Esophagus muscularis mucosa (tissue), 4 donors: ENCODE data around the gene TNS1. TPM values are rescaled to one million over a fixed set of nuclear protein-coding genes. Genes with fewer than 3 reads are reported as not detected.

Source experiments
- DNase-seq: peaks from one replicate; pipeline ENCODE4 v3.0.0-alpha.2; 2017; ENCODE audit errors: extremely low spot score
- H3K27ac ChIP-seq, 4 donors: fragments of 200-600 bp; sonication (generic); replicated peaks in 1 of 4; 1 replicate in 3 of 4; 2 replicates in 1 of 4; pipeline ENCODE4 v1.5.1; 2016 to 2019; ENCODE audit warnings: mild to moderate bottlenecking in 1 of 4
- H3K27me3 ChIP-seq, 4 donors: fragments of 200-600 bp; sonication (generic); one replicate each; pipeline versions ENCODE4 v1.5.1 to v1.6.0; 2016 to 2019
- H3K36me3 ChIP-seq, 4 donors: fragments of 200-600 bp; sonication (generic); one replicate each; pipeline ENCODE4 v1.5.1; 2016 to 2019
- H3K4me1 ChIP-seq, 4 donors: fragments of 200-600 bp; sonication (generic); one replicate each; pipeline ENCODE4 v1.5.1; 2016 to 2019
- H3K4me3 ChIP-seq, 4 donors: fragments of 200-600 bp; sonication (generic); 1 replicate in 2 of 4; 2 replicates in 2 of 4; pipeline ENCODE4 v1.5.1; 2016 to 2019; ENCODE audit warnings: mild to moderate bottlenecking in 4 of 4, moderate library complexity in 1 of 4
- H3K9me3 ChIP-seq, 4 donors: fragments of 200-600 bp; sonication (generic); 1 replicate in 3 of 4; 2 replicates in 1 of 4; pipeline ENCODE4 v1.5.1; 2016 to 2019
- EP300 ChIP-seq: sonication (generic); formaldehyde crosslinking; IDR thresholded peaks from one replicate; pipeline ENCODE4 v1.6.1; 2017; ENCODE audit warnings: antibody characterized with exemption
- POLR2A ChIP-seq: fragments of 450-650 bp; IDR thresholded peaks from one replicate; pipeline ENCODE4 v1.6.1; 2017; ENCODE audit warnings: antibody characterized with exemption, moderate library complexity, mild to moderate bottlenecking, low read depth
- POLR2AphosphoS5 ChIP-seq, 2 donors: sonication (generic); formaldehyde crosslinking; IDR thresholded peaks; one replicate each; pipeline ENCODE4 v1.6.1; 2017; ENCODE audit warnings: antibody characterized with exemption in 2 of 2
- WGBS: methylation state at CpG from one replicate; pipeline ENCODE4 v1.1.5; 2018; 5-methylcytosine and 5-hydroxymethylcytosine counted together
- intact Hi-C: fragments of 100-400 bp; cut with DNase I; formaldehyde crosslinking; loops from one replicate; pipeline ENCODE4 v1.15.1; 2023
- total RNA-seq, 4 donors: library from RNA; depleted of rRNA; stranded (reverse); fragments of >200 nt; gene quantifications; one replicate each; pipeline versions ENCODE4 v1.1.0 to v1.2.1, GENCODE V29; 2016
- TF ChIP-seq, protein P1 (sequence below), 3 experiments: fragments of 200-600 bp in 2 of 3; fragments of 450-650 bp in 1 of 3; sonication (generic) in 2 of 3; IDR thresholded peaks; one replicate each; pipeline ENCODE4 v1.5.1; 2017 to 2019; ENCODE audit warnings: antibody characterized with exemption in 3 of 3, mild to moderate bottlenecking in 2 of 3, moderate library complexity in 1 of 3

The TNS1 gene
- total RNA-seq, 4 donors from 2014 or later: 1,001 to 2,170 (median 1,411) TPM

GRCh38 chr2:217983276-217984233 is 19.2 kb downstream of the TNS1 start:
- H3K27ac ChIP-seq: peak overlapping the region in 3 of 4 donors; percentile 20 to 45 (median 29)
- no peaks in the 10 kb centered on the region for H3K27me3 ChIP-seq
- H3K36me3 ChIP-seq: no peaks in the 10 kb centered on the region
- H3K4me1 ChIP-seq: peaks cover 52 to 74% (median 66%) of the 10 kb centered on the region in 4 donors
- intact Hi-C loops: no loop called here
- no peaks in the 10 kb centered on the region for H3K9me3 ChIP-seq
- 78% methylated on average over 17 of the region's 20 CpGs for WGBS
- no peak overlapping the region for H3K4me3 ChIP-seq
- no peak for DNase-seq
- no peak for TF ChIP-seq POLR2A
- TF ChIP-seq POLR2AphosphoS5 (IDR thresholded peaks at IDR 0.05): peak; percentile 16 to 41

DNA sequence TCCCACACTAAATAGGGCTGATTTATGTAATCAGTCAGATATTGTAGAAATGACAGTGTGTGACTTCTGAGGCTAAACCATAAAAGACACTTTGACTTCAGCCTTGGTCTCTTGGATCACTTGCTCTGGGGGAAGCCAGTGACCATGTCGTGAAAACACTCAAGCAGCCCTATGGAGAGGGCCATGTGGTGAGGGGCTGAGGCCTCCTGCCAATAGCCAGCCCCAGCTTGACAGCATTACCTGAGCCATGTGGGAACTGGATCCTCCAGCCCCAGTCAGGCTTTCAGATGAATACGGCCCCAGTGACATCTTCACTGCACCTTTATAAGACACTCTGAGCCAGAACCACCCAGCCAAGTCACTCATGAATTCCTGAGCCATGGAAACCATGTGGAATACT is 20.8 kb downstream of the TNS1 start:
- Histone ChIP-seq H3K27ac (peak overlapping the region; percentile 1 to 89 (median 37)), H3K36me3 (no peaks in the 10 kb centered on the region), H3K4me3 (no peak overlapping the region), H3K9me3 (no peaks in the 10 kb centered on the region), H3K4me1 (peaks cover 52 to 74% (median 65%) of the 10 kb centered on the region in 4 donors), H3K27me3 (no peaks in the 10 kb centered on the region)
- intact Hi-C loops: no loop called here
- WGBS: 95% methylated on average over 2 of the region's 2 CpGs
- no peak for DNase-seq
- TF ChIP-seq POLR2A (no peak), EP300 (no peak), POLR2AphosphoS5 (IDR thresholded peaks at IDR 0.05) (no peak)
- TF ChIP-seq, protein P1, sequence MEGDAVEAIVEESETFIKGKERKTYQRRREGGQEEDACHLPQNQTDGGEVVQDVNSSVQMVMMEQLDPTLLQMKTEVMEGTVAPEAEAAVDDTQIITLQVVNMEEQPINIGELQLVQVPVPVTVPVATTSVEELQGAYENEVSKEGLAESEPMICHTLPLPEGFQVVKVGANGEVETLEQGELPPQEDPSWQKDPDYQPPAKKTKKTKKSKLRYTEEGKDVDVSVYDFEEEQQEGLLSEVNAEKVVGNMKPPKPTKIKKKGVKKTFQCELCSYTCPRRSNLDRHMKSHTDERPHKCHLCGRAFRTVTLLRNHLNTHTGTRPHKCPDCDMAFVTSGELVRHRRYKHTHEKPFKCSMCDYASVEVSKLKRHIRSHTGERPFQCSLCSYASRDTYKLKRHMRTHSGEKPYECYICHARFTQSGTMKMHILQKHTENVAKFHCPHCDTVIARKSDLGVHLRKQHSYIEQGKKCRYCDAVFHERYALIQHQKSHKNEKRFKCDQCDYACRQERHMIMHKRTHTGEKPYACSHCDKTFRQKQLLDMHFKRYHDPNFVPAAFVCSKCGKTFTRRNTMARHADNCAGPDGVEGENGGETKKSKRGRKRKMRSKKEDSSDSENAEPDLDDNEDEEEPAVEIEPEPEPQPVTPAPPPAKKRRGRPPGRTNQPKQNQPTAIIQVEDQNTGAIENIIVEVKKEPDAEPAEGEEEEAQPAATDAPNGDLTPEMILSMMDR (IDR thresholded peaks at IDR 0.05): no peak

GRCh38 chr2:217981084-217981730 is 21.6 kb downstream of the TNS1 start:
- Histone ChIP-seq H3K4me1 (peaks cover 56 to 77% (median 70%) of the 10 kb centered on the region in 4 donors), H3K9me3 (no peaks in the 10 kb centered on the region), H3K4me3 (no peak overlapping the region), H3K36me3 (no peaks in the 10 kb centered on the region), H3K27me3 (no peaks in the 10 kb centered on the region), H3K27ac (peak overlapping the region; percentile 89 to 94 (median 90))
- TF ChIP-seq POLR2AphosphoS5 (IDR thresholded peaks at IDR 0.05): no peak
- 39% methylated on average over 3 of the region's 5 CpGs for WGBS
- intact Hi-C loops: no loop called here
- no peak for DNase-seq

DNA sequence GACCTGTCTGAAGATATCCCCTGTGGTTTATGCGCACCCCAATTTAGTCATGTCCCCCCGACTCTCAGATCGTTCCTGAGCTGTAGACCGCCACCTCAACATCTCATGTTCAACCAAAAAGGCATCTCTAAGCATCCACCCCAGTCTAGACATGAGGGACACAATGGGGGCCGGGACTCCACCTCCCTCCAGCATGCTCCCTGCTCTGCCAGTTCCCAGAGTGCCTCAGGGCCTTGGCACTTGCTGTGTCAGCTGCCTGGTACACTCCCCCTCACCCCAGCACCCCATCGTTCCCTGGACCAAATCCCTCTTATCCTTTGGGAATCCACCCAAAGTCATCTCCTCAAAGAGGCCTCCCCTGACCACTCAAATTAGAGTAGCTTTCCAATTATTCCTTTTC is 22.2 kb downstream of the TNS1 start:
- H3K9me3 ChIP-seq: no peaks in the 10 kb centered on the region
- intact Hi-C loops: no loop called here
- H3K27ac ChIP-seq: peak overlapping the region; percentile 89 to 94 (median 90)
- no peak for DNase-seq
- H3K4me3 ChIP-seq: no peak overlapping the region
- TF ChIP-seq EP300 (no peak), POLR2AphosphoS5 (IDR thresholded peaks at IDR 0.05) (no peak), POLR2A (no peak)
- TF ChIP-seq, protein P1 (IDR thresholded peaks at IDR 0.05): no peak
- H3K27me3 ChIP-seq: no peaks in the 10 kb centered on the region
- 79% methylated on average over 6 of the region's 6 CpGs for WGBS
- H3K4me1 ChIP-seq: peaks cover 62 to 83% (median 74%) of the 10 kb centered on the region in 4 donors
- H3K36me3 ChIP-seq: no peaks in the 10 kb centered on the region

GRCh38 chr2:217980036-217980435 is 22.8 kb downstream of the TNS1 start:
- TF ChIP-seq POLR2AphosphoS5 (IDR thresholded peaks at IDR 0.05): peak; percentile 31 to 53
- TF ChIP-seq, protein P1 (IDR thresholded peaks at IDR 0.05): no peak
- H3K4me3 ChIP-seq: peak overlapping the region; percentile 61 to 77 (median 65)
- DNase-seq: no peak
- H3K36me3 ChIP-seq: no peaks in the 10 kb centered on the region
- peaks cover 68 to 87% (median 79%) of the 10 kb centered on the region in 4 donors for H3K4me1 ChIP-seq
- H3K27me3 ChIP-seq: no peaks in the 10 kb centered on the region
- H3K27ac ChIP-seq: peak overlapping the region; percentile 89 to 94 (median 90)
- intact Hi-C loops: no loop called here
- WGBS: 52% methylated on average over 5 of the region's 5 CpGs
- no peaks in the 10 kb centered on the region for H3K9me3 ChIP-seq
